ENCODE results near the gene WDFY2. TPM values are rescaled to one million over a fixed set of nuclear protein-coding genes. Genes with fewer than 3 reads are reported as not detected.

Gene WDFY2
- polyA plus RNA-seq, 1 donor from 2014 or later = 5.3 TPM

DNA sequence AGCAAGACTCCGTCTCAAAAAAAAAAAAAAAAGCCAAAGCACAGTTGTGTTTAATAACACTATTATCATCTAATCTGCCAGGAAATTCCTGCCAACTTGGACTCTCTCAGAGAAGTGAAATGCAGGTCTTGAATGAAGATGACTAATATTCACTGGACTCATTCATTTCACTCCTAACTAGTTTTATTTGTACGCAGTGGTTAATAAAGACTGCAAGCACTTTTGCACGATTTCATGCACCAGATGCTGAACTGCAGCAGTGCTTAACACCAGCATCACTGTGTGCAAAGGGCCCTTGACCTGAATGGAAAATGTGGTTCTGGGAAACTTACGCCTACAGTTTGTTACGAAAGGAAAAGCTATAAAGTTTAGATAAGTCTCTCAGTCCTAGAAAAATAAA lies 156.4 kb downstream of the WDFY2 start:
- H3K27ac ChIP-seq (ENCODE audit: low read length) = no peak overlapping the region
- no peak overlapping the region for H3K9ac ChIP-seq (ENCODE audit: low read length)

GRCh38 chr13:51742031-51742430 lies 157.8 kb downstream of the WDFY2 start:
- no peak overlapping the region for H3K27ac ChIP-seq (ENCODE audit: low read length)

More for the DNA sequence above, 156.4 kb downstream of the WDFY2 start:
- TF ChIP-seq RAD21 (conservative IDR thresholded peaks at IDR 0.05) = no peak
- TF ChIP-seq REST (IDR thresholded peaks at IDR 0.05; ENCODE audit: borderline replicate concordance) = no peak
- TF ChIP-seq SMC3 (conservative IDR thresholded peaks at IDR 0.05; ENCODE audit: poor library complexity) = no peak
- TF ChIP-seq, protein P1, sequence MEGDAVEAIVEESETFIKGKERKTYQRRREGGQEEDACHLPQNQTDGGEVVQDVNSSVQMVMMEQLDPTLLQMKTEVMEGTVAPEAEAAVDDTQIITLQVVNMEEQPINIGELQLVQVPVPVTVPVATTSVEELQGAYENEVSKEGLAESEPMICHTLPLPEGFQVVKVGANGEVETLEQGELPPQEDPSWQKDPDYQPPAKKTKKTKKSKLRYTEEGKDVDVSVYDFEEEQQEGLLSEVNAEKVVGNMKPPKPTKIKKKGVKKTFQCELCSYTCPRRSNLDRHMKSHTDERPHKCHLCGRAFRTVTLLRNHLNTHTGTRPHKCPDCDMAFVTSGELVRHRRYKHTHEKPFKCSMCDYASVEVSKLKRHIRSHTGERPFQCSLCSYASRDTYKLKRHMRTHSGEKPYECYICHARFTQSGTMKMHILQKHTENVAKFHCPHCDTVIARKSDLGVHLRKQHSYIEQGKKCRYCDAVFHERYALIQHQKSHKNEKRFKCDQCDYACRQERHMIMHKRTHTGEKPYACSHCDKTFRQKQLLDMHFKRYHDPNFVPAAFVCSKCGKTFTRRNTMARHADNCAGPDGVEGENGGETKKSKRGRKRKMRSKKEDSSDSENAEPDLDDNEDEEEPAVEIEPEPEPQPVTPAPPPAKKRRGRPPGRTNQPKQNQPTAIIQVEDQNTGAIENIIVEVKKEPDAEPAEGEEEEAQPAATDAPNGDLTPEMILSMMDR (IDR thresholded peaks at IDR 0.05; ENCODE audit: poor library complexity, severe bottlenecking) = no peak
- H3K9me2 ChIP-seq (ENCODE audit: insufficient read depth, low read length) = no peaks in the 10 kb centered on the region
- no peaks in the 10 kb centered on the region for H3K79me2 ChIP-seq (replicated peaks; ENCODE audit: insufficient read depth, low read length)
- H3K4me2 ChIP-seq (ENCODE audit: low read length) = no peak overlapping the region
- H3K36me3 ChIP-seq (ENCODE audit: insufficient read depth, low read length) = no peaks in the 10 kb centered on the region
- H3K4me3 ChIP-seq (ENCODE audit: low read length) = no peak overlapping the region
- H3K27me3 ChIP-seq (ENCODE audit: insufficient read depth, low read depth, low read length) = no peaks in the 10 kb centered on the region
- H4K20me1 ChIP-seq (ENCODE audit: insufficient read depth) = no peaks in the 10 kb centered on the region
- no peaks in the 10 kb centered on the region for H3F3A ChIP-seq (ENCODE audit: insufficient read depth, low read length, poor library complexity, severe bottlenecking)
- no peaks in the 10 kb centered on the region for H3K9me3 ChIP-seq (ENCODE audit: low read length)
- no peak overlapping the region for H2AFZ ChIP-seq (ENCODE audit: low read depth, low read length)

More at GRCh38 chr13:51742031-51742430, 157.8 kb downstream of the WDFY2 start:
- Histone ChIP-seq H3F3A (ENCODE audit: insufficient read depth, low read length, poor library complexity, severe bottlenecking) (no peaks in the 10 kb centered on the region), H3K27me3 (ENCODE audit: insufficient read depth, low read depth, low read length) (no peaks in the 10 kb centered on the region), H2AFZ (ENCODE audit: low read depth, low read length) (no peak overlapping the region), H3K9me3 (ENCODE audit: low read length) (no peaks in the 10 kb centered on the region), H3K9ac (ENCODE audit: low read length) (no peak overlapping the region), H3K36me3 (ENCODE audit: insufficient read depth, low read length) (no peaks in the 10 kb centered on the region), H3K4me2 (ENCODE audit: low read length) (no peak overlapping the region), H4K20me1 (ENCODE audit: insufficient read depth) (no peaks in the 10 kb centered on the region), H3K4me3 (ENCODE audit: low read length) (no peak overlapping the region), H3K79me2 (replicated peaks; ENCODE audit: insufficient read depth, low read length) (no peaks in the 10 kb centered on the region), H3K9me2 (ENCODE audit: insufficient read depth, low read length) (no peaks in the 10 kb centered on the region)
- no peak for TF ChIP-seq SMC3 (conservative IDR thresholded peaks at IDR 0.05; ENCODE audit: poor library complexity)
- no peak for TF ChIP-seq REST (IDR thresholded peaks at IDR 0.05; ENCODE audit: borderline replicate concordance)
- no peak for TF ChIP-seq MXI1 (conservative IDR thresholded peaks at IDR 0.05; ENCODE audit: poor library complexity, severe bottlenecking)
- TF ChIP-seq TAF1 (IDR thresholded peaks at IDR 0.05; ENCODE audit: low read depth) = no peak
- no peak for TF ChIP-seq POLR2AphosphoS5 (IDR thresholded peaks at IDR 0.05)
- no peak for TF ChIP-seq EP300 (conservative IDR thresholded peaks at IDR 0.05; ENCODE audit: poor library complexity, severe bottlenecking)
- TF ChIP-seq EZH2 (IDR thresholded peaks at IDR 0.05; ENCODE audit: borderline replicate concordance, insufficient read depth, low read length, poor library complexity, severe bottlenecking) = no peak
